SK-N-SH (cell line): Measurements from ENCODE around the gene KCNG4.

Experiments used
- CHD2 ChIP-seq: fragments of 150-350 bp; IDR thresholded peaks from 2 replicates; pipeline ENCODE4 v1.6.1; 2018; ENCODE audit warnings: low read length; ENCODE audit not compliant: partially characterized antibody
- EP300 ChIP-seq, 2 experiments: IDR thresholded peaks; 2 replicates each; pipeline versions ENCODE4 v1.4.0 to v1.6.1; 2012; ENCODE audit warnings: borderline replicate concordance in 1 of 2, low read depth in 1 of 2, low read length in 1 of 2
- TAF1 ChIP-seq: IDR thresholded peaks from 2 replicates; pipeline ENCODE4 v1.6.1; 2012; ENCODE audit warnings: low read depth, mild to moderate bottlenecking, low read length, moderate library complexity, borderline replicate concordance

GRCh38 chr16:84207251-84207650, 32.6 kb downstream of the KCNG4 start:
- TF ChIP-seq TAF1 (no peak), CHD2 (no peak), EP300 (IDR thresholded peaks at IDR 0.05; ENCODE audit: borderline replicate concordance in 1 of 2, low read depth in 1 of 2, low read length in 1 of 2) (no peak)
